ENCODE data around the gene GBP4. TPM values are rescaled to one million over a fixed set of nuclear protein-coding genes. Genes with fewer than 3 reads are reported as not detected.

GBP4 gene
- total RNA-seq, 1 experiment from 2014 or later: 1.7 TPM

- ChIA-PET CTCF (no interaction called here), POLR2A (ENCODE audit: low non-redundant PET) (no interaction called here)
- peaks cover 10% of the 10 kb centered on the region for H3K9me3 ChIP-seq (ENCODE audit: low read depth, low read length, poor library complexity, severe bottlenecking)
These were observed 4.4 kb upstream of the GBP4 start for GRCh38 chr1:89203166-89203565.

GRCh38 chr1:89201106-89201794, 2.5 kb upstream of the GBP4 start:
- peaks cover 10% of the 10 kb centered on the region for H3K9me3 ChIP-seq (ENCODE audit: low read depth, low read length, poor library complexity, severe bottlenecking)
- H3K4me3 ChIP-seq (ENCODE audit: low read depth, low read length, poor library complexity, severe bottlenecking): no peak overlapping the region
- H3K27ac ChIP-seq (ENCODE audit: low read depth, low read length, poor library complexity, severe bottlenecking): no peak overlapping the region
- no peaks in the 10 kb centered on the region for H3K36me3 ChIP-seq (ENCODE audit: insufficient read depth, low read length, poor library complexity, severe bottlenecking)
- H3K27me3 ChIP-seq (replicated peaks; ENCODE audit: insufficient read depth, low read depth, low read length, poor library complexity): no peaks in the 10 kb centered on the region
- peaks cover 23% of the 10 kb centered on the region for H3K4me1 ChIP-seq (ENCODE audit: insufficient read depth, low read length, poor library complexity, severe bottlenecking)
- CTCF ChIA-PET: no interaction called here
- intact Hi-C loops (cut with micrococcal nuclease; ENCODE audit: unreplicated experiment): no loop called here
- no peak for DNase-seq (ENCODE audit: low spot score)
- POLR2A ChIA-PET (ENCODE audit: low non-redundant PET): no interaction called here
- BruUV-seq (replicated peaks): no TSS peak
- TF ChIP-seq EZH2 (IDR thresholded peaks at IDR 0.05; ENCODE audit: borderline replicate concordance, low read depth, low read length, poor library complexity, severe bottlenecking) (no peak), CTCF (conservative IDR thresholded peaks at IDR 0.05; ENCODE audit: low read depth, low read length) (no peak)

More at GRCh38 chr1:89203166-89203565, 4.4 kb upstream of the GBP4 start:
- no peaks in the 10 kb centered on the region for H3K36me3 ChIP-seq (ENCODE audit: insufficient read depth, low read length, poor library complexity, severe bottlenecking)
- no TSS peak for BruUV-seq (replicated peaks)
- H3K4me1 ChIP-seq (ENCODE audit: insufficient read depth, low read length, poor library complexity, severe bottlenecking): peaks cover 23% of the 10 kb centered on the region
- no peak for DNase-seq (ENCODE audit: low spot score)
- no peak overlapping the region for H3K4me3 ChIP-seq (ENCODE audit: low read depth, low read length, poor library complexity, severe bottlenecking)
- TF ChIP-seq EZH2 (IDR thresholded peaks at IDR 0.05; ENCODE audit: borderline replicate concordance, low read depth, low read length, poor library complexity, severe bottlenecking) (no peak), CTCF (conservative IDR thresholded peaks at IDR 0.05; ENCODE audit: low read depth, low read length) (no peak)
- intact Hi-C loops (cut with micrococcal nuclease; ENCODE audit: unreplicated experiment): no loop called here
- no peaks in the 10 kb centered on the region for H3K27me3 ChIP-seq (replicated peaks; ENCODE audit: insufficient read depth, low read depth, low read length, poor library complexity)
- H3K27ac ChIP-seq (ENCODE audit: low read depth, low read length, poor library complexity, severe bottlenecking): no peak overlapping the region

- BruUV-seq (replicated peaks): no TSS peak
- POLR2A ChIA-PET (ENCODE audit: low non-redundant PET): no interaction called here
These were observed 1.9 kb upstream of the GBP4 start for GRCh38 chr1:89200663-89201062.

More at GRCh38 chr1:89200663-89201062, 1.9 kb upstream of the GBP4 start:
- no peak overlapping the region for H3K4me3 ChIP-seq (ENCODE audit: low read depth, low read length, poor library complexity, severe bottlenecking)
- H3K4me1 ChIP-seq (ENCODE audit: insufficient read depth, low read length, poor library complexity, severe bottlenecking): peaks cover 23% of the 10 kb centered on the region
- intact Hi-C loops (cut with micrococcal nuclease; ENCODE audit: unreplicated experiment): no loop called here
- TF ChIP-seq EZH2 (IDR thresholded peaks at IDR 0.05; ENCODE audit: borderline replicate concordance, low read depth, low read length, poor library complexity, severe bottlenecking) (no peak), CTCF (conservative IDR thresholded peaks at IDR 0.05; ENCODE audit: low read depth, low read length) (no peak)
- no peaks in the 10 kb centered on the region for H3K36me3 ChIP-seq (ENCODE audit: insufficient read depth, low read length, poor library complexity, severe bottlenecking)
- no peak overlapping the region for H3K27ac ChIP-seq (ENCODE audit: low read depth, low read length, poor library complexity, severe bottlenecking)
- DNase-seq (ENCODE audit: low spot score): peak; percentile 71
- CTCF ChIA-PET: no interaction called here
- H3K9me3 ChIP-seq (ENCODE audit: low read depth, low read length, poor library complexity, severe bottlenecking): peaks cover 10% of the 10 kb centered on the region
- H3K27me3 ChIP-seq (replicated peaks; ENCODE audit: insufficient read depth, low read depth, low read length, poor library complexity): no peaks in the 10 kb centered on the region

Measured in A673 (cell line).